NCI-H526 (cell line): ENCODE results near the gene TYW1B.
"Not testable (repeated sequence)": the region's sequence is repeated elsewhere in the genome, so short reads cannot be mapped to it uniquely, and the experiment has no call there.

Source experiments
- DNase-seq, 2 experiments: peaks; one replicate each; lab custom pipeline; 2025; lab: John Stamatoyannopoulos, UW

The TYW1B gene

DNA sequence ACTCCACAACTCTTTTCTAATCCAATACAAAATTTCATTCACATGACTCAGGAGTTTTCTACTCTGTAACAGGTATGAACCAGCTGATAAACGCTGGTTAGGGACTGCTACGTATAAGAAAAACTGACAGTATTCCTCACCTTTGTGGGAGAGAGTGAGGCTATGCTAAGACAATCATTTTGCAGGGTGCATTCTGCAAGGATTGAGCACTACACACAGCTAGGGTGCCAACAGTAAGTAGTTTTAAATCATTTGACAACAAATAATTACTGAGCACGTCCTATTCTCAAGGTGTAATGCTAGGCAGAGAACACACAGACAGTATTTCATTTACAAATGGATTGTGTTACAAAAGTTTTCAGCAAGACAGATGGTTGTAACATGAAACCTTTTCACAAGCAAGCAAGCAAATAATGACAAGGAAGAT is 206.2 kb downstream of the TYW1B start:
- not testable (repeated sequence) for DNase-seq

DNA sequence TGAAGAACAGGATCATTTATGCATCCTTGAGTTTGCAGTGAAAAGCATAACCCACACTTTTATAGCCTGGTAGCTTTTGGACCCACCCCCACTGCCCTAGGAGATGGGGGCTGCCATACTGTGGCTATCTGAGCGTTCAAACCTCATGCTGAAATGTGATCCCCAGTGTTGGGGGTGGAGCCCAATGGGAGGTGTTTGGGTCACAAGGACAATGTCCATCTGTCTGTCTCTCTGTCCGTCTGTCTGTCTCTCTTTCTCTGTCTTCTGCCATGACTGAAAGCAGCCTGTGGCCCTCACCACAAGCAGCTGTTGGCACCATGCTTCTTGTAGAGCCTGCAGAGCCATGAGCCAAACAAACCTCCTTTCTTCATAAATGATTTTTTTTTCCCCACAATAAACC is 207.1 kb downstream of the TYW1B start:
- DNase-seq: not testable (repeated sequence)

DNA sequence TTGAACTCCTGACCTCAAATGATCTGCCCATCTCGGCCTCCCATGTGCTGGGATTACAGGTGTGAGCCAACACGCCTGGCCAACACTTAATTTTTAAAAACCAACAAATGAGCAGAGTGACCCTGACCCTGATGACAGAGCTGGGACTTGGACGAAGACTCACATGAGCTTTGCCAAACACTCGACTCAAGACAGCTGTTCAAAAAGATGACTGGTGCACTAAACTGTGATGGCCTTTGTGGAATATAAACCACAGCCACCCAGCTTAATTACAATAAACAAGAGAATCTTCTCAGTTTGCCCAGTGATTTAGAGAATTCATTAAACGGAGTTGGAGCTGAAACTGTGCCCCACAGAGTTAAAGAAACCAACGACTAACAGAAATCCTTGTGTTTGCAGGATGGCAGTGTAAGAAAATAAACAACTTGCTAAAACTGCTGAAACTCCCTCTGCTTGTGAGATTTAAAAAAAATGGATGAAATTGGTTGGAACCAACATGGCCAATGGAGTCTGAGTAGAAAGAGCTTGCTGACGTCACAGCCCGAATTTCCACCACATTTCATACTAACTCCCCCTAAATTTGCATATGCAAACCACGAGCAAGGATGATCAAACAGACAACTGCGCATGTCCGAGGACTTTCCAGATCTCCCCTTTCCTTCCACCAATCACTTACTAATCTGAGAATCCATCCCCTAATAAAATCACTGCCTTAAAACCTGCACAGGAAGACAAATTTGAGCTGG is 209.4 kb downstream of the TYW1B start:
- peak; percentile 43 to 72 for DNase-seq

DNA sequence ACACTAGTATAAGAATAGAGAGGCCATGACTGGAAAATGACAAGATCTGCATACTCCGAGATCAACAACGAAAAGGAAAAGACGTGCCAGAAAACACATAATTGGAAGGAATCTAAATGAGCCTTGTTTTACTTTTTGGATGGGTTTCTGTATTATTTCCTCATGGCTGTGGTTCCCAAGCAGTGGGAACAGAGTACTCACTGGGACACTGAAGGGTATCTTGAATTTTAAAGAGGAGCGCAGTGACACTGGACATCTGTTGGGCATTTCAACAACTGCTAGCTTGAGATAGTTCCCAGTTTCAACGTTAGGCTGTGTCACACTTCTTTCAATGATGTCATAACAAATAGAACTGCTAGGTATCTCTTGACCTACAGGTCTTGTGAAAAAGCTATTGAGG is 218.2 kb downstream of the TYW1B start:
- DNase-seq: not testable (repeated sequence)

DNA sequence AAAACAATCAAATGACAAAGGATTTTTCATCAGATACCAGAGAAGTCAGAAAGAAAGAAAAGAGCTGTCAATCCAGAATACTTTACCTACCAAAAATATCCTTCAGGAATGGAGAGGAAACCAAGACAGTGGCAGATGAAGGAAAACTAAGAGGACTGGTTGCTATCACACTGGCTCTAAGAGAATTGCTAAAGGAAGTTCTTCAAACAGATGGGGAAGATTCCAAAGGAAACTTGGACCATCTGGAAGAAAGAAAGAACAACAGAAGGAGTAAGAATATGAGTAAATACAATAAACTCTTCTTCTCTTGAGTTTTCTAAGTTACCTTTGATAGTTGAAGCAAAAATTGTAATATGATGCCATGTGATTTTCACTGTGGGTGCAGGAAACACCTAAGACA is 220.0 kb downstream of the TYW1B start:
- DNase-seq: not testable (repeated sequence)

- DNase-seq: not testable (repeated sequence)
Observed at GRCh38 chr7:72605863-72606431, 222.1 kb downstream of the TYW1B start.

DNA sequence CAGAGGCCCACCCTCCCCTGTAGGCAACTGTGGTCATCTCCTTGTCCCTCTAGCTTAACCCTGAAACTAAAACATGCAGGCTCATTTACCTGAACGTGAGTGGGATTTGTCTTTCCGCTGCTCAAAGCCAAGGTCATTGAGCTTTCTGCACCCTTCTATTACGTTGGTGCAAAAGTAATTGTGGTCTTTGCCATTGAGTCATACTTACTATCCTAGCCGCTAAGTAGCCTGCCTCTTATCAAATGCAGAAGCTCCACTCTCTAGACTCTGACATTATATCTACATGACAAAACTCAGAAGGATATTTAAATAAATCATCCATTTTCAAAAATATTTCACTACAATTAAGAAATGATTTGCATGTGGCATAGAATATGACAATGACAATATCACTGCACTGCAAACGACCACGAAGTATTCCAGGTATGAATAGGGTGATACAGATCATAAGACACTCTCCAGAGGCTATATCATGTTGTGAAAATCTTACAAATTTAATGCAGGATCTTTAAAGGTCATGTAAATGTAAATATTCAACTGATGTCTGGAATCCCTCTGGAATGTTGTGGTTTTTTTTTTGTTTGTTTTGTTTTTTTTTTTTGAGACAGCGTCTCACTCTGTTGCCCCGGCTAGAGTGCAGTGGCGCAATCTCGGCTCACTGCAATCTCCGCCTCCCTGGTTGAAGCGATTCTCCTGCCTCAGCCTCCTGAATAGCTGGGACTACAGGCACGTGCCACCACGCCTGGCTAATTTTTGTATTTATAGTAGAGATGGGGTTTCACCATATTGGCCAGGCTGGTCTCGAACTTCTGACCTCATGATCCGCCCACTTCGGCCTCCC is 223.0 kb downstream of the TYW1B start:
- not testable (repeated sequence) for DNase-seq

- DNase-seq: not testable (repeated sequence)
Observed at GRCh38 chr7:72603476-72603875, 224.5 kb downstream of the TYW1B start.

DNA sequence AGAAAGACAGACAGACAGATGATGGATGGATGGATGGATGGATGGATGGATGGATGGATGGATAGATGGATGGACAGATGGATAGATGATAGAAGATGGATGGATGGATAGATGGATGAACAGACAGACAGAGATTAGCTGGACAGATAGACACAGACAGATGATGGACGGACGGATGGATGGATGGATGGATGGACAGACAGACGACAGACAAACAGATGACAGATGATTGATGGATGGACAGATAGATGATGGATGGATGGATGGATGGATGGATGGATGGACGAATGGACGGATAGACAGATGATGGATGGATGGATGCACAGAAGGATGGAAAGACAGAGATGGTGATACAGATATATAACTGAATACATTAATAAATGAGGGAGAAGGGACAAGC is 224.9 kb downstream of the TYW1B start:
- no peak for DNase-seq

- DNase-seq: not testable (repeated sequence)
Observed at GRCh38 chr7:72601683-72602082, 226.3 kb downstream of the TYW1B start.

DNA sequence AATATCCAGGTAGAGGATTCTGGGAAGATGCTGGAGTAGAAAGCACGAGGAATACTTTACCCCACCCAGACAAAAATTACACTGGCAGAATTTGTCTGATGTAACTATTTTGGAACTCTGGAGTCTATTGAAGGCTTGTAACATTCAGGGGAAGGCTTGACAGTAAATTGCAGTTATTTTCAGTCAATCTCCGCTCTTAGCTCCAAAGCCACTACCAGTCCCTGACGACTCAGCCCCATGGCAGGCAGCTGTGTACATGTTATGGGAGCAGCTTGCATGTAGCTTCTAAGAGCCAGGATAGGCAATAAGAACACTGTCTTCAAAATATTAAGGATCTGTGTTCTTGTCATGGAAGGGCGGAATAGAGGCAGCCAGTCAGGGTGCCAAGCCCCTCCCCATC is 238.0 kb downstream of the TYW1B start:
- DNase-seq: not testable (repeated sequence)

GRCh38 chr7:72587267-72587666 is 240.7 kb downstream of the TYW1B start:
- DNase-seq: not testable (repeated sequence)

DNA sequence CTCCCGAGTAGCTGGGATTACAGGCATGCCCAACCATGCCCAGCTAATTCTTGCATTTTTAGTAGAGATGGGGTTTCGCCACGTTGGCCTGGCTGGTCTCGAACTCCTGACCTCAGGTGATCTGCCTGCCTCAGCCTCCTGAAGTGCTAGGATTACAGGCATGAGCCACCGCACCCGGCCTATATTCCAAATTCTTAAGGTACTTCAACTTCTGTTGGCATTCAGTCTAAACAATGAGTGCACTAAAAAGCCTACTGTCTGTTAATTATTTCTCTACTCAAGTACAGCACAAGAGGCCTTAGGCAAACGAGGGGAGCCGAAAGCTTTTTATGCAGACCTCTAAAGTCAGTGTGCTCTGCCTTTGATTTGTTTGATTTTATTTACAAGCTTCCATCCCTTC is 243.4 kb downstream of the TYW1B start:
- DNase-seq: not testable (repeated sequence)

DNA sequence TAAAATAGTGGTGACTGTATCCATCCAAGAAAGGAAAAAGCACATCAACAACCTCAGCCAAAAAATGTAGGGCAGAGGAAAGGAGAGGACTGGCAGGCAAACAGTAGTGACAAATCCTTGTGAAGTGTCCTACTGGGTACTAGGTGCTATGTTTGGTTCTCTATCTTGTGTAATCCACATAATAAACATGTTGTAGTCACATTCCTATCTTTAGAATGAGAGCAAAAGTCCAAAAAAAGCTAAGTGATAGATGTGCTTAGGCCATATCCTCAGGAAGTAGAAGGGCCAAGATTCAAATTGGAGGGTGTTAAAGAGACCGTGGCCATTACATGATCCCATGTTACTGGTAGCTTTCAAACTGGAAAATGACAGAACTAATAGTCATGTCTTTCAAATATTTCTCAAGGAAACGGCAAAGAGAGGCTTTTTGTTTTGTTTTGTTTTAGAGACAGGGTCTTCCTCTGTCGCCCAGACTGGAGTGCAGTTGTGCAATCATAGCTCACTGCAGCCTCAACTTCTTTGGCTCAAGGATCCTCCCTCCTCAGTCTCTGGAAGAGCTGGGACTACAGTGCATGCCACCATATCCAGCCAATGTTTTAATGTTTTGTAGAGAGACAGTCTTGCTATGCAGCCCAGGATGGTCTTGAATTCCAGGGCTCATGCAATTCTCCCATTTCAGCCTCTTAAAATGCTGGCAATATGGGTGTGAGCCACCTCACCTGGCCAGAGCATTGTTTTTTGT is 244.2 kb downstream of the TYW1B start:
- not testable (repeated sequence) for DNase-seq

GRCh38 chr7:72580142-72580770 is 247.7 kb downstream of the TYW1B start:
- not testable (repeated sequence) for DNase-seq

- DNase-seq: no peak
Observed at GRCh38 chr7:72577107-72577506, 250.9 kb downstream of the TYW1B start.

DNA sequence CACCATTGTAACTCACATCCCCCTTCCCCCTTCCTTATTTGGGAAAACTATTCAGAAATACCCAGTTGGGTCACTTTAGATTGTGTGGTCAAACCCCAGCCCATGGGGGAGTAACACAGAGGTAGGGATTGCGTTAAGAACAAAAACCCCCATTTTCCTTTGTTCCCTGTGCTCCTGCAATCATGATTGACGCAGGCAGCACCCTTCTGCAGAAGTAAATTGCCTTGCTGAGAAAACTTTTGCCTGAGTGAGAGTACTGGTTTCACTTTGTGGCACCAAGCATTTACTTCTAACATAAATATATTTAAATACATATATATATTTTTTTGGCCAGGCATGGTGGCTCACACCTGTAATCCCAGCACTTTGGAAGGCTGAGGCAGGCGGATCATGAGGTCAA is 266.0 kb downstream of the TYW1B start:
- not testable (repeated sequence) for DNase-seq

- DNase-seq: not testable (repeated sequence)
Observed at GRCh38 chr7:72559546-72559945, 268.5 kb downstream of the TYW1B start.

- DNase-seq: not testable (repeated sequence)
Observed at GRCh38 chr7:72556733-72557132, 271.3 kb downstream of the TYW1B start.

DNA sequence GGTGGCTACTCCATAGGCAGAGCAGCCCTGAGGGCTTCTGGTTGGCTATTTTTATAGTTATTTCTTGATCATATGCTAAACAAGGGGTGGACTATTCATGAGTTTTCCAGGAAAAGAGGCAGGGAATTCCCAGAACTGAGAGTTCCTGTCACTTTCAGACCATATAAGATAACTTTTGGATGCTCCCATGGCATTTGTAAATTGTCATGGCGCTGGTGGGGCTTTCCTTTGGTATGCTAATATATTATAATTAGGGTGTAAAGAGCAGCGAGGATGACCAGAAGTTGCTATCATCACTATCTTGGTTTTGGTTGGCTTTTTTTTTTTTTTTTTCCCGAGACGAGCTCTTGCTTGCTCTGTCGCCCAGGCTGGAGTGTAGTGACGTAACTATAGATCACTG is 272.8 kb downstream of the TYW1B start:
- not testable (repeated sequence) for DNase-seq

GRCh38 chr7:72554401-72554800 is 273.6 kb downstream of the TYW1B start:
- DNase-seq: not testable (repeated sequence)
